Stimulated activated CD4-positive, alpha-beta T cell treated with anti-CD3 and anti-CD28 coated beads, Interleukin-15, amount 100 ng/mL, for 48 hours (primary cell): ENCODE results near the gene DNAJC5.
"Not testable (repeated sequence)": the region's sequence is repeated elsewhere in the genome, so short reads cannot be mapped to it uniquely, and the experiment has no call there.

Source experiments
- DNase-seq, 2 donors: peaks; one replicate each; pipeline ENCODE4 v3.0.0-alpha.2; 2020; ENCODE audit warnings: low read depth in 2 of 2

Gene DNAJC5

GRCh38 chr20:63908008-63908682 lies 13.2 kb downstream of the DNAJC5 start:
- no peak for DNase-seq

GRCh38 chr20:63911176-63911575 lies 16.2 kb downstream of the DNAJC5 start:
- DNase-seq: no peak

GRCh38 chr20:63913768-63914167 lies 18.8 kb downstream of the DNAJC5 start:
- no peak for DNase-seq

- no peak for DNase-seq
Observed at GRCh38 chr20:63915471-63915870, 20.5 kb downstream of the DNAJC5 start.

GRCh38 chr20:63916371-63916939 lies 21.5 kb downstream of the DNAJC5 start:
- not testable (repeated sequence) for DNase-seq

- DNase-seq: no peak
Observed at GRCh38 chr20:63917811-63918210, 22.9 kb downstream of the DNAJC5 start.

- DNase-seq: no peak
Observed at GRCh38 chr20:63919130-63919529, 24.2 kb downstream of the DNAJC5 start.

GRCh38 chr20:63920226-63920625 lies 25.3 kb downstream of the DNAJC5 start:
- no peak for DNase-seq

- no peak for DNase-seq
Observed at GRCh38 chr20:63923651-63924050, 28.7 kb downstream of the DNAJC5 start.

- no peak for DNase-seq
Observed at GRCh38 chr20:63924241-63924640, 29.3 kb downstream of the DNAJC5 start.

- no peak for DNase-seq
Observed at GRCh38 chr20:63926298-63926697, 31.4 kb downstream of the DNAJC5 start.

- DNase-seq: no peak
Observed at GRCh38 chr20:63929071-63929470, 34.1 kb downstream of the DNAJC5 start.

GRCh38 chr20:63929473-63929883 lies 34.6 kb downstream of the DNAJC5 start:
- not testable (repeated sequence) for DNase-seq

- DNase-seq: no peak
Observed at GRCh38 chr20:63930971-63931553, 36.1 kb downstream of the DNAJC5 start.

- DNase-seq: no peak
Observed at GRCh38 chr20:63931735-63932134, 36.8 kb downstream of the DNAJC5 start.

GRCh38 chr20:63932606-63933160 lies 37.8 kb downstream of the DNAJC5 start:
- DNase-seq: no peak

GRCh38 chr20:63933646-63934045 lies 38.7 kb downstream of the DNAJC5 start:
- no peak for DNase-seq

GRCh38 chr20:63934271-63935068 lies 39.5 kb downstream of the DNAJC5 start:
- DNase-seq: no peak

- DNase-seq: no peak
Observed at GRCh38 chr20:63935447-63935846, 40.5 kb downstream of the DNAJC5 start.

GRCh38 chr20:63937596-63937995 lies 42.7 kb downstream of the DNAJC5 start:
- DNase-seq: no peak

- DNase-seq: no peak
Observed at GRCh38 chr20:63939061-63939935, 44.4 kb downstream of the DNAJC5 start.
